GM21526 (cell line): Measurements from ENCODE around the gene NSUN6.
"Not testable (repeated sequence)": the region's sequence is repeated elsewhere in the genome, so short reads cannot be mapped to it uniquely, and the experiment has no call there.

Experiments
- ATAC-seq: cut with Tn5 transposase; IDR thresholded peaks from one replicate; pipeline ENCODE4 v1.9.1; 2021; ENCODE audit warnings: moderate library complexity; ENCODE audit not compliant: unreplicated experiment, low FRiP score

NSUN6 gene

GRCh38 chr10:18611168-18611567, 40.2 kb downstream of the NSUN6 start:
- no peak for ATAC-seq

GRCh38 chr10:18610517-18610916, 40.9 kb downstream of the NSUN6 start:
- ATAC-seq = no peak

GRCh38 chr10:18608596-18608995, 42.8 kb downstream of the NSUN6 start:
- no peak for ATAC-seq

DNA sequence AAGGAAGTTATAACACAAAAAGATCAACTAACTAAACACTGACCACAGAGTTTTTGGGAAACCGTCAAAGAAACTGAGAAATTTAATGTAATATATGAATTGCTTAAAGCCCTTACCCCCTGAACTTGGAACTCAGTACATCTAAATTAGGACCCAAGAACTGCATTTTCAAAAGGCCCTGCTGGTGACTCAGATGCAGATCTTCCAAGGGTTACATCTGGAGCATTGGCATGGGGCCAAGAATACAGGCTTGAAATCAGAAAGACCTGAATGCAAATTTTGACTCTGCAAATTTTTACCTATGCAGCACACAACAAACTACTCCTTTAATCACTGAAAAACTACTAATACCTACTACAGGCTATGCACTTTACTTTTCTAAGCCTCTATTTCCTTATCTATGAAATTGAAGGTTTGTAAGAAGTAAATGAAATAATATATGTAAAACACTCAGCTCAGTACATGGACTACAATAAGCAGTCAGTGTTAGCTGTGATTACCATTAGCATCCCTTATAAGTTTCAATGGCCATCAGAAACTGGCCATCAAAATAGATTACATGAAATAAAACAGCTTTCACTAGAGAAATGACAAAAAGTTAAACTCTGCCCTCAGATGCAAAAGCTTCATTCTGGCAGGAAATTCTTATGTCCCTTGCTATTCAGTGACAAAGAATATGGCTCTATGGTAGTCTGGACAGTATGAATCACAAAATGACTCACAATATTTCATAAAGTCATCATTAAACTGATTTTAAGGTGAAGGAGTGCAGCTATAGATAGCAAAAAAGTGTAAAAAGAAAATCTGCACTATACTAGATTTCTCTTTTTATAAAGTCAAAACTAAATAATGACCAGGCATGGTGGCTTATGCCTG, 43.6 kb downstream of the NSUN6 start:
- no peak for ATAC-seq

GRCh38 chr10:18606051-18606695, 45.2 kb downstream of the NSUN6 start:
- no peak for ATAC-seq

DNA sequence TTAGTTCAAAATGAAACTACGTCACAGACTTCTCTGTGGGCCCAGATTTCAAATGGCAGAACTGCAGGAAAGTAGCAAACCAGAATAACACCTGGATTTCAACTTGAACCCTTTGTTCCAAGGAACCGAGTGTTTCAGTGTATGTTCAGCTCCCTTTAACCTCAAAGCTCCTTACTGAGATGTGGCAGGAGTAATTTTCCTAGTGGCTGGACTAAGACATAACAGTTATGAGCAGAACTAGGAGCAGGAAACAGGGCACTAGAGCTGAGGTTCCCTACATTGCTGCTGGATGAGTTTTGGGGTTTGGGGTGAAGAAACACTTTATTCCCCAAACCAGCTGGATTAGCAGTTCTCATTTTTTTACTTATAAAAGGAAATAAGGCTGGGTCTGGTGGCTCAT, 50.1 kb downstream of the NSUN6 start:
- ATAC-seq = no peak

GRCh38 chr10:18599392-18599791, 52.0 kb downstream of the NSUN6 start:
- no peak for ATAC-seq

DNA sequence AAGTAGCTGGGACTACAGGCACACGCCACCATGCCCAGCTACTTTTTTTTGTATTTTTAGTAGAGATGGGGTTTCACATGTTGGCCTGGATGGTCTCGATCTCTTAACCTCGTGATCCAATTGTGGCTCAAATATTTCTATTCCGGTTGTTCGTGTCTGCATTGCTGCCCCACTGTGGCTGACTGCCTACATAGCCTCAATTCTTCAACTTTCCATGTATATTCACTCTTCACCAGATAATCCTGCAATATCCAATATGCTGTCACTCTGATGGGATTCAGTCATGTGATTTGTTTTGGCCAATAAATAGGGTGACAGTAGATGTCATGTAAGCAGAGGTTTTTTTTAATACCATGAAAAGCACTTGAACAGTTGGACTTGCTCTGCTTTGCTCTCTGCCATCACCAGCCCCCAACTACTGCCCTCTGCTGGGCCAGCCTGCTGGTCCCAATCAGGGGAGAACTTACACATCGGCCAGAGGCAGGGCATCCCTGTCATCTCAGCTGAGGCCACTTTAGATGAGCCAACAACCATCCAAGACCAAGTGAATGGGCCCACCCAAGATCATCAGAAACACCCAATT, 56.7 kb downstream of the NSUN6 start:
- ATAC-seq = no peak

GRCh38 chr10:18591141-18591540, 60.2 kb downstream of the NSUN6 start:
- ATAC-seq = not testable (repeated sequence)

GRCh38 chr10:18586637-18587036, 64.8 kb downstream of the NSUN6 start:
- not testable (repeated sequence) for ATAC-seq

- no peak for ATAC-seq
Measured at GRCh38 chr10:18583575-18584270, 67.7 kb downstream of the NSUN6 start.

- ATAC-seq = no peak
Measured at GRCh38 chr10:18582803-18583202, 68.6 kb downstream of the NSUN6 start.

GRCh38 chr10:18577823-18578685, 73.3 kb downstream of the NSUN6 start:
- no peak for ATAC-seq

GRCh38 chr10:18576586-18576985, 74.8 kb downstream of the NSUN6 start:
- no peak for ATAC-seq

- ATAC-seq = no peak
Measured at GRCh38 chr10:18572959-18573561, 78.3 kb downstream of the NSUN6 start.

DNA sequence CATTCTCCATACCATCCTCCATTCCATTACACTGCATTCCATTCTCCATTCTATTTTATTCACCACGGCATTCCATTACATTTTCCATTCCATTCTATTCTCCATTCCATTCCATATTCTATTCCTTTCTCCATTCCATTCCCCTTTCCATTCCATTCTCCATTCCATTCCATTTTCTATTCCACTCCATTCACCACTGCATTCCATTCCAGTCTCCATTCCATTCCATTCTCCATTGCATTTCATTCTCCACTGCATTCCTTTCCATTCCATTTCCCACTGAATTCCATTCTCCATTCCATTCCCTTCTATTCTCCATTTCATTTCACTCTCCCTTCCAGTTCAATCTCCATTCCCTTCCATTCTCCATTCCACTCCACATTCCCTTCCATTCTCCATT, 79.6 kb downstream of the NSUN6 start:
- ATAC-seq = no peak

DNA sequence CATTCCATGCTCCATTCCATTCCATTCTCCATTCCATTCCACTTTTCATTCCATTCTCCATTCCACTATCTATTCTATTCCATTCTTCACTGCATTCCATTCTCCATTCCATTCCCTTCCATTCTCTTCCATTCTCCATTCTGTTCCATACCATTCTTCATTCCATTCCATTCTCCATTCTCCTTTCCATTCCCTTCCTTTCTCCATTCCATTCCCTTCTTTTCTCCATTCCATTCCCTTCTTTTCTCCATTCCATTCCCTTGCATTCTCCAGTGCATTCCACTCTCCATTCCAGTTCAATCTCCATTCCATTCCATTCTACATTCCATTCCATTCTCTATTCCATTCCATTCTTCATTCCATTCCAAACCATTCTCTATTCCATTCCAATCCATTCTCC, 80.3 kb downstream of the NSUN6 start:
- no peak for ATAC-seq

DNA sequence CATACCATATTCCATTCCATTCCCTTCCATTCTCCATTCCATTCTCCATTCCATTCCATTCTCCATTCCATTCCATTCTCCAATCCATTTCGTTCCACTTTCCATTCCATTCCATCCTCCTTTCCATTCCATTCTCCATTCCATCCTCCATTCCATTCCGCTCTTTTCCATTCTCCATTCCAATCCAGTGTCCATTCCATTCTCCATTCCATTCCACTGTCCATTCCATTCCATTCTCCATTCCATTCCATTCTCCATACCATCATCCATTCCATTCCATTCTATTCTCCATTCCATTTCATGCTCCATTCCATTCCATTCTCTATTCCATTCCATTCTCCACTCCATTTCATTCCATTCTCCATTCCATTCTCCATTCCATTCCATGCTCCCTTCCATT, 81.0 kb downstream of the NSUN6 start:
- not testable (repeated sequence) for ATAC-seq

DNA sequence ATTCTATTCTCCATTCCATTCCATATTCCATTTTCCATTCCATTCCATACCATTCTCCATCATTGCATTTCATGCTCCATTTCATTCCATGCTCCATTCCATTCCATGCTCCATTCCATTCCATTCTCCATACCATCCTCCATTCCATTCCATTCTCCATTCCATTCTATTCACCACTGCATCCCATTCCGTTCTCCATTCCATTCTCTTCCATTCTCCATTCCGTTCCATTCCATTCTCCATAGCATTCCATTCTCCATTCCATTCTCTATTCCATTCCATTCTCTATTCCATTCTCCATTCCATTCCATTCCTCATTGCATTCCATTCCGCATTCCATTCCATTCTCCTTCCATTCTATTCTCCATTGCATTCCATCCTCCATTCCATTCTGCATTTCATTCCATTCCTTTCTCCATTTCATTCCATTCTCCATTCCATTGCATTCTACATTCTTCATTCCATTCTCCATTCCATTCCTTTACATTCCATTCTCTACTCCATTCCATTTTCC, 84.0 kb downstream of the NSUN6 start:
- ATAC-seq = no peak
